Measurements from ENCODE around the gene OTOS. TPM values are rescaled to one million over a fixed set of nuclear protein-coding genes. Genes with fewer than 3 reads are reported as not detected.

The OTOS gene
- total and polyA plus RNA-seq, 2 of the 13 experiments (the other 11 are each of a cell fraction or from before 2014, with no cell fraction given): not detected

- no peaks in the 10 kb centered on the region for H3K27me3 ChIP-seq (ENCODE audit: control insufficient read depth in 1 of 2, insufficient read depth in 2 of 2, low read length in 2 of 2)
- H3K4me3 ChIP-seq (replicated peaks in 1 of 3; ENCODE audit: insufficient read depth in 1 of 3, low read depth in 2 of 3, low read length in 3 of 3): no peak overlapping the region
- FAIRE-seq (no peak), ATAC-seq (no peak), DNase-seq (ENCODE audit: low spot score) (no peak)
- ChIA-PET POLR2A (no interaction called here), CTCF (ENCODE audit: low intra/inter-chr PET ratio, low total read pairs) (no interaction called here)
- H3K27ac ChIP-seq (ENCODE audit: extremely low read length, insufficient read depth, low read length): no peak overlapping the region
- in situ Hi-C loops (cut with HindIII; ENCODE audit: extremely low pct_ligation_motif_present, low pct_unique_long_range_greater_than_20kb): no loop called here
- TF ChIP-seq TFDP1 (CRISPR knock-in tag; IDR thresholded peaks at IDR 0.05; ENCODE audit: borderline replicate concordance): no peak
- TF ChIP-seq ZNF720 (CRISPR knock-in tag; IDR thresholded peaks at IDR 0.05): no peak
- no peak for TF ChIP-seq RBM39 (IDR thresholded peaks at IDR 0.05; ENCODE audit: low read depth, low read length, poor library complexity, severe bottlenecking)
- TF ChIP-seq KDM5A (IDR thresholded peaks at IDR 0.05; ENCODE audit: borderline replicate concordance, low read length): no peak
- no peak for TF ChIP-seq RAD21 (CRISPR knock-in tag; IDR thresholded peaks at IDR 0.05)
- no peak for TF ChIP-seq ZNF33B (CRISPR knock-in tag; IDR thresholded peaks at IDR 0.05)
- TF ChIP-seq TGIF2 (CRISPR knock-in tag; IDR thresholded peaks at IDR 0.05): no peak
- TF ChIP-seq TEAD3 (CRISPR knock-in tag; optimal IDR thresholded peaks at IDR 0.05; ENCODE audit: borderline replicate concordance): no peak
- no peak for TF ChIP-seq REL (CRISPR knock-in tag; conservative IDR thresholded peaks at IDR 0.05)
- no peak for TF ChIP-seq IRX3 (CRISPR knock-in tag; IDR thresholded peaks at IDR 0.05; ENCODE audit: borderline replicate concordance, low read depth)
- no peak for TF ChIP-seq KLF12 (CRISPR knock-in tag; IDR thresholded peaks at IDR 0.05; ENCODE audit: borderline replicate concordance)
- no peak for TF ChIP-seq BCL6 (CRISPR knock-in tag; IDR thresholded peaks at IDR 0.05)
- peaks cover 23 to 64% of the 10 kb centered on the region in 2 experiments for H3K36me3 ChIP-seq (replicated peaks in 1 of 2; ENCODE audit: control insufficient read depth in 1 of 2, insufficient read depth in 2 of 2, low read length in 2 of 2)
- H2AFZ ChIP-seq (ENCODE audit: low read length): no peak overlapping the region
- H3K4me1 ChIP-seq (ENCODE audit: insufficient read depth, low read length): peaks cover 4% of the 10 kb centered on the region
- H4K20me1 ChIP-seq (ENCODE audit: insufficient read depth, low read length): no peaks in the 10 kb centered on the region
- BruUV-seq (replicated peaks): no TSS peak
- H3K79me2 ChIP-seq (ENCODE audit: insufficient read depth, low read length): peaks cover 5% of the 10 kb centered on the region
- H3K9ac ChIP-seq (ENCODE audit: insufficient read depth, low read depth, low read length): no peak overlapping the region
- no peak overlapping the region for H3K4me2 ChIP-seq (ENCODE audit: low read depth, low read length)
- no peaks in the 10 kb centered on the region for H3K9me3 ChIP-seq (ENCODE audit: low read length)
- 97% methylated on average over 7 of the region's 7 CpGs for WGBS (ENCODE audit: low lambda C conversion rate)
- intact Hi-C loops (cut with micrococcal nuclease; ENCODE audit: unreplicated experiment): no loop called here
Measured at GRCh38 chr2:240129311-240129710, 11.1 kb downstream of the OTOS start.
